Smooth muscle cell (in vitro differentiated cells): Measurements from ENCODE around the gene PIGA. TPM values are rescaled to one million over a fixed set of nuclear protein-coding genes. Genes with fewer than 3 reads are reported as not detected.

Source experiments
- DNase-seq: peaks from one replicate; lab custom pipeline; 2025; ENCODE audit not compliant: unreplicated experiment; lab: John Stamatoyannopoulos, UW
- H2AFZ ChIP-seq: fragments of 200-600 bp; sonication (generic); 2 replicates; pipeline ENCODE4 v1.6.0; 2016; ENCODE audit warnings: antibody characterized with exemption, low read depth, mild to moderate bottlenecking
- H3F3A ChIP-seq: fragments of 200-600 bp; sonication (generic); 2 replicates; pipeline ENCODE4 v1.6.0; 2017; ENCODE audit warnings: antibody characterized with exemption, low read depth
- H3K27ac ChIP-seq: fragments of 200-600 bp; sonication (generic); 2 replicates; pipeline ENCODE4 v1.5.1; 2016; ENCODE audit warnings: low read depth, mild to moderate bottlenecking
- H3K27me3 ChIP-seq: fragments of 200-600 bp; sonication (generic); 2 replicates; pipeline ENCODE4 v1.6.1; 2016; ENCODE audit warnings: low read depth, mild to moderate bottlenecking
- H3K36me3 ChIP-seq: fragments of 200-600 bp; sonication (generic); 2 replicates; pipeline ENCODE4 v1.5.1; 2016; ENCODE audit warnings: low read depth
- H3K4me1 ChIP-seq: fragments of 200-600 bp; sonication (generic); 2 replicates; pipeline ENCODE4 v1.5.1; 2016; ENCODE audit warnings: low read depth
- H3K4me2 ChIP-seq: fragments of 200-600 bp; sonication (generic); 2 replicates; pipeline ENCODE4 v1.6.0; 2016; ENCODE audit warnings: mild to moderate bottlenecking
- H3K4me3 ChIP-seq: fragments of 200-600 bp; sonication (generic); 2 replicates; pipeline ENCODE4 v1.5.1; 2016; ENCODE audit warnings: mild to moderate bottlenecking
- H3K79me2 ChIP-seq: fragments of 200-600 bp; sonication (generic); 2 replicates; pipeline ENCODE4 v1.6.0; 2016; ENCODE audit warnings: low read depth, mild to moderate bottlenecking
- H3K9ac ChIP-seq: fragments of 200-600 bp; sonication (generic); 2 replicates; pipeline ENCODE4 v1.6.0; 2016; ENCODE audit warnings: low read depth
- H3K9me3 ChIP-seq: fragments of 200-600 bp; sonication (generic); replicated peaks from 2 replicates; pipeline ENCODE4 v1.5.1; 2016; ENCODE audit warnings: low read depth
- H4K20me1 ChIP-seq: fragments of 200-600 bp; sonication (generic); 2 replicates; pipeline ENCODE4 v1.6.0; 2016; ENCODE audit warnings: low read depth
- CTCF ChIP-seq: fragments of 200-600 bp; sonication (generic); IDR thresholded peaks from 2 replicates; pipeline ENCODE4 v1.5.1; 2017; ENCODE audit warnings: borderline replicate concordance, mild to moderate bottlenecking, antibody characterized with exemption; ENCODE audit not compliant: insufficient read depth, poor library complexity, severe bottlenecking
- whole genome bisulfite sequencing: methylation state at CpG from one replicate; pipeline ENCODE4 v1.1.7; 2016; ENCODE audit warnings: low lambda C conversion rate; 5-methylcytosine and 5-hydroxymethylcytosine counted together
- polyA plus RNA-seq: library from polyadenylated mRNA; unstranded; fragments of >200 nt; fragmentation: Nextera tagmentation; extraction: Ambion mirVana; gene quantifications from 2 replicates; pipeline ENCODE4 v1.2.1, GENCODE V29; 2016
- total RNA-seq: library from RNA; depleted of rRNA; stranded (reverse); fragments of >200 nt; gene quantifications from 2 replicates; pipeline ENCODE4 v1.2.3, GENCODE V29; 2014

PIGA gene
- total RNA-seq (13.3 and 17.8 TPM in 2 replicates), polyA plus RNA-seq (4.6 and 6.9 TPM in 2 replicates)

- TF ChIP-seq CTCF: no peak
- Histone ChIP-seq H3K27me3 (peaks cover 8% of the 10 kb centered on the region), H3K9ac (peak within 1 kb of the TSS; percentile 94), H3F3A (no peaks in the 10 kb centered on the region), H3K4me3 (peak within 1 kb of the TSS; percentile 60), H3K4me1 (no peaks in the 10 kb centered on the region), H3K36me3 (no peaks in the 10 kb centered on the region), H3K79me2 (no peaks in the 10 kb centered on the region), H2AFZ (peak within 1 kb of the TSS; percentile 70), H3K27ac (peak within 1 kb of the TSS; percentile 92), H3K4me2 (peak within 1 kb of the TSS; percentile 84), H3K9me3 (no peaks in the 10 kb centered on the region), H4K20me1 (no peaks in the 10 kb centered on the region)
- peak; percentile 64 for DNase-seq
- 51% methylated on average over 72 of the region's 72 CpGs for WGBS
These were observed at the start of gene PIGA for GRCh38 chrX:15335135-15336022. PIGA (minus strand) TSS chrX:15335523; CDS start chrX:15331930, 3,593 bp downstream.

GRCh38 chrX:15384304-15384703 lies 49.0 kb upstream of the PIGA start, which contains the start of gene VEGFD:
VEGFD (minus strand) TSS chrX:15384413; CDS start chrX:15383946, 467 bp downstream.
- H3K4me2 ChIP-seq: no peak within 1 kb of the TSS
- H3K4me1 ChIP-seq: no peaks in the 10 kb centered on the region

GRCh38 chrX:15382813-15383212 lies 47.5 kb upstream of the PIGA start:
- H3K4me1 ChIP-seq: no peaks in the 10 kb centered on the region
- H3K79me2 ChIP-seq: no peaks in the 10 kb centered on the region
- no peak for DNase-seq
- H3K4me3 ChIP-seq: no peak overlapping the region
- H2AFZ ChIP-seq: no peak overlapping the region
- no peaks in the 10 kb centered on the region for H4K20me1 ChIP-seq
- no peak overlapping the region for H3K9ac ChIP-seq
- no peaks in the 10 kb centered on the region for H3K27me3 ChIP-seq
- no peak for TF ChIP-seq CTCF
- no peaks in the 10 kb centered on the region for H3K9me3 ChIP-seq
- no peak overlapping the region for H3K4me2 ChIP-seq
- H3K36me3 ChIP-seq: no peaks in the 10 kb centered on the region
- no peaks in the 10 kb centered on the region for H3F3A ChIP-seq
- H3K27ac ChIP-seq: no peak overlapping the region
- 88% methylated on average over 8 of the region's 8 CpGs for WGBS

More at GRCh38 chrX:15384304-15384703, 49.0 kb upstream of the PIGA start, which contains the start of gene VEGFD:
- no peak within 1 kb of the TSS for H3K4me3 ChIP-seq
- no peaks in the 10 kb centered on the region for H4K20me1 ChIP-seq
- no peak for DNase-seq
- H3K79me2 ChIP-seq: no peaks in the 10 kb centered on the region
- no peaks in the 10 kb centered on the region for H3K36me3 ChIP-seq
- H3F3A ChIP-seq: no peaks in the 10 kb centered on the region
- H2AFZ ChIP-seq: no peak within 1 kb of the TSS
- H3K9ac ChIP-seq: no peak within 1 kb of the TSS
- 63% methylated on average over 2 of the region's 2 CpGs for WGBS
- H3K27me3 ChIP-seq: no peaks in the 10 kb centered on the region
- no peak within 1 kb of the TSS for H3K27ac ChIP-seq
- H3K9me3 ChIP-seq: no peaks in the 10 kb centered on the region
- TF ChIP-seq CTCF: no peak
